Activated T-cell treated with anti-CD3 and anti-CD28 coated beads, Interleukin-2, amount 50 U/mL, for 72 hours (primary cell): ENCODE results near the gene SPAST. TPM values are rescaled to one million over a fixed set of nuclear protein-coding genes. Genes with fewer than 3 reads are reported as not detected.
A peak's percentile ranks its signal among the peaks of the same experiment; 100 is the strongest.
"Not testable (repeated sequence)": the region's sequence is repeated elsewhere in the genome, so short reads cannot be mapped to it uniquely, and the experiment has no call there.

Experiments used
- ATAC-seq, 2 donors: fragments of 150-1000 bp; cut with Tn5 transposase; replicated peaks in 1 of 2; 2 replicates each; pipeline ENCODE4 v1.10.0; 2021; ENCODE audit warnings: moderate library complexity in 2 of 2, mild to moderate bottlenecking in 1 of 2
- DNase-seq, 2 donors: peaks; one replicate each; pipeline ENCODE4 v3.0.0; 2021 to 2022; ENCODE audit warnings: mixed read lengths in 1 of 2
- H3K27ac Mint-ChIP-seq: one replicate; pipeline ENCODE4 v1.8.0; 2022; ENCODE audit warnings: mild to moderate bottlenecking, moderate library complexity, mixed read lengths
- H3K27me3 Mint-ChIP-seq: one replicate; pipeline ENCODE4 v1.8.0; 2022; ENCODE audit warnings: low read depth, mixed read lengths
- H3K36me3 Mint-ChIP-seq, 2 donors: one replicate each; pipeline ENCODE4 v1.8.0; 2022; ENCODE audit warnings: mixed read lengths in 2 of 2, mild to moderate bottlenecking in 1 of 2; ENCODE audit not compliant: insufficient read depth in 2 of 2
- H3K4me1 Mint-ChIP-seq: one replicate; pipeline ENCODE4 v1.8.0; 2022; ENCODE audit warnings: low read depth, mixed read lengths
- H3K4me3 Mint-ChIP-seq, 2 donors: one replicate each; pipeline ENCODE4 v1.8.0; 2022; ENCODE audit warnings: mild to moderate bottlenecking in 2 of 2, mixed read lengths in 2 of 2, moderate library complexity in 2 of 2
- H3K9me3 Mint-ChIP-seq, 2 donors: one replicate each; pipeline ENCODE4 v1.8.0; 2022; ENCODE audit warnings: mixed read lengths in 2 of 2
- total RNA-seq, 2 donors: library from RNA; stranded (reverse); gene quantifications; one replicate each; pipeline ENCODE4 v1.2.3, GENCODE V29; 2022

The SPAST gene
- 10 to 100 TPM; 24.8 to 28.6 TPM for total RNA-seq

GRCh38 chr2:32063310-32064020 is at the start of gene SPAST:
Gene SPAST, plus strand, starts transcription at chr2:32063556. Its CDS starts 276 bp downstream, at chr2:32063832.
- ATAC-seq (peak; percentile 95 to 96), DNase-seq (peak; percentile 98)
- peaks cover 34% of the 10 kb centered on the region for H3K4me1 Mint-ChIP-seq

GRCh38 chr2:32018789-32019482 is 44.4 kb upstream of the SPAST start:
- DNase-seq, H3K27ac Mint-ChIP-seq, H3K9me3 Mint-ChIP-seq, ATAC-seq, H3K4me1 Mint-ChIP-seq, H3K36me3 Mint-ChIP-seq, H3K27me3 Mint-ChIP-seq, H3K4me3 Mint-ChIP-seq: not testable (repeated sequence)

More at GRCh38 chr2:32063310-32064020, at the start of gene SPAST:
- Mint-ChIP-seq H3K9me3 (no peaks in the 10 kb centered on the region), H3K27ac (peak within 1 kb of the TSS; percentile 91), H3K36me3 (peaks cover 1 to 3% of the 10 kb centered on the region in 2 donors), H3K27me3 (no peaks in the 10 kb centered on the region), H3K4me3 (peak within 1 kb of the TSS; percentile 94 to 97)

- not testable (repeated sequence) for H3K27ac Mint-ChIP-seq, H3K9me3 Mint-ChIP-seq, H3K27me3 Mint-ChIP-seq, DNase-seq, ATAC-seq, H3K4me3 Mint-ChIP-seq
- Mint-ChIP-seq H3K4me1 (peaks cover 24% of the 10 kb centered on the region), H3K36me3 (peaks cover 0 to 14% of the 10 kb centered on the region in 2 donors)
Measured at GRCh38 chr2:32034198-32034887, 29.0 kb upstream of the SPAST start.

- peak; percentile 93 to 96 for ATAC-seq
- Mint-ChIP-seq H3K27me3 (no peaks in the 10 kb centered on the region), H3K4me1 (peaks cover 12% of the 10 kb centered on the region), H3K9me3 (no peaks in the 10 kb centered on the region), H3K36me3 (peaks cover 0 to 1% of the 10 kb centered on the region in 2 donors), H3K4me3 (peak within 1 kb of the TSS; percentile 88 to 95), H3K27ac (peak within 1 kb of the TSS; percentile 96)
- DNase-seq: peak; percentile 90 to 92
Measured at GRCh38 chr2:32039447-32040219, 23.7 kb upstream of the SPAST start, which contains the start of gene DPY30. Gene DPY30, minus strand, starts transcription at chr2:32039805. Its CDS starts 349 bp downstream, at chr2:32039456.

- Mint-ChIP-seq H3K27ac (no peak overlapping the region), H3K9me3 (no peaks in the 10 kb centered on the region), H3K4me1 (peaks cover 12% of the 10 kb centered on the region), H3K4me3 (no peak overlapping the region), H3K36me3 (no peaks in the 10 kb centered on the region), H3K27me3 (no peaks in the 10 kb centered on the region)
- no peak for DNase-seq
- ATAC-seq: no peak
Measured at GRCh38 chr2:32043561-32043960, 19.8 kb upstream of the SPAST start.

- Mint-ChIP-seq H3K36me3 (no peaks in the 10 kb centered on the region), H3K27me3 (no peaks in the 10 kb centered on the region), H3K27ac (no peak overlapping the region), H3K4me3 (no peak overlapping the region), H3K9me3 (no peaks in the 10 kb centered on the region), H3K4me1 (no peaks in the 10 kb centered on the region)
- ATAC-seq (no peak), DNase-seq (no peak)
Measured at GRCh38 chr2:32051836-32052439, 11.4 kb upstream of the SPAST start.

DNA sequence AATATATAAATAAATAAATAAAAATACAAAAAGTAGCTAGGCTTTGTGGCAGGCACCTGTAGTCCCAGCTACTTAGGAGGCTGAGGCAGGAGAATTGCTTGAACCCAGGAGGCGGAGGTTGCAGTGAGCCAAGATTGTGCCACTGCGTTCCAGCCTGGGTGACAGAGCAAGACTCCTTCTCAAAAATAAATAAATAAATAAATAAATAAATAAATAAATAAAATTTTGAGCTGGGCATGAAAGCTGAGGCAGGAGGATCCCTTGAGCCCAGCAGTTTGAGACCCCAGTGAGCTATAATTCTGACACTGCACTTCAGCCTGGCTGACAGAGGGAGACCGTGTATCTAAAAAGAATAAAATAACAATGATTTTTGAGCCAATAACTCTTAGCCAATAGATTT is 8.8 kb upstream of the SPAST start:
- H3K4me3 Mint-ChIP-seq, ATAC-seq, H3K36me3 Mint-ChIP-seq, H3K27me3 Mint-ChIP-seq, DNase-seq, H3K4me1 Mint-ChIP-seq, H3K9me3 Mint-ChIP-seq, H3K27ac Mint-ChIP-seq: not testable (repeated sequence)

DNA sequence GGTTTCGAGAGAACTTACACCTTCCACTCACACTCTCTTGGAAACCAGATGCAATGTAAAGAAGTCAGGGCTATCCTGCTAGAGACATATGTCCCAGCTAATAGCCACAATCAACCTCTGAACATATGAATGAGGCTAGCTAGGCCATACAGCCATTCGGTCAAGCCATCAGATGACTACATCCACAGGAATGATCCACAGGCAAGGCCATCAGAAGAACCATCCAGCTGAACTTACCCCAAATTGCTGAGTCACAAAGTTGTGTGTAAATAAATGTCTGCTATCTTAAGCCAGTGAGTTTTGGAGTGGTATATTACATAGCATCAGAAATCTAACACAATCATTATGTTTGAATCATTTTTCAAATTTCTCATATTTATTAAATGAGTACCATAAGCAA is 5.2 kb upstream of the SPAST start:
- H3K4me3 Mint-ChIP-seq: no peak overlapping the region

GRCh38 chr2:32060266-32060665 is 3.1 kb upstream of the SPAST start:
- peaks cover 17% of the 10 kb centered on the region for H3K4me1 Mint-ChIP-seq
- no peak overlapping the region for H3K4me3 Mint-ChIP-seq
- no peak for DNase-seq

More for the DNA sequence above, 5.2 kb upstream of the SPAST start:
- Mint-ChIP-seq H3K4me1 (peaks cover 9% of the 10 kb centered on the region), H3K9me3 (no peaks in the 10 kb centered on the region), H3K36me3 (peaks cover 0 to under 1% of the 10 kb centered on the region in 2 donors), H3K27ac (no peak overlapping the region), H3K27me3 (no peaks in the 10 kb centered on the region)
- DNase-seq (no peak), ATAC-seq (no peak)

GRCh38 chr2:32061430-32061829 is 1.9 kb upstream of the SPAST start:
- Mint-ChIP-seq H3K9me3 (no peaks in the 10 kb centered on the region), H3K36me3 (peaks cover 1 to 3% of the 10 kb centered on the region in 2 donors)
- DNase-seq: no peak

More at GRCh38 chr2:32060266-32060665, 3.1 kb upstream of the SPAST start:
- H3K27me3 Mint-ChIP-seq: no peaks in the 10 kb centered on the region
- ATAC-seq: no peak
- no peaks in the 10 kb centered on the region for H3K9me3 Mint-ChIP-seq
- no peak overlapping the region for H3K27ac Mint-ChIP-seq
- peaks cover 0 to 3% of the 10 kb centered on the region in 2 donors for H3K36me3 Mint-ChIP-seq

GRCh38 chr2:32061973-32062861 is 1.1 kb upstream of the SPAST start:
- peak overlapping the region; percentile 91 for H3K27ac Mint-ChIP-seq
- H3K4me3 Mint-ChIP-seq: peak overlapping the region; percentile 94 to 97
- H3K9me3 Mint-ChIP-seq: no peaks in the 10 kb centered on the region
- DNase-seq (peak in 1 of 2 donors; percentile 7), ATAC-seq (no peak)
- peaks cover 32% of the 10 kb centered on the region for H3K4me1 Mint-ChIP-seq
- H3K36me3 Mint-ChIP-seq: peaks cover 1 to 3% of the 10 kb centered on the region in 2 donors
- H3K27me3 Mint-ChIP-seq: no peaks in the 10 kb centered on the region

More at GRCh38 chr2:32061430-32061829, 1.9 kb upstream of the SPAST start:
- Mint-ChIP-seq H3K27ac (no peak overlapping the region), H3K27me3 (no peaks in the 10 kb centered on the region), H3K4me1 (peaks cover 27% of the 10 kb centered on the region), H3K4me3 (peak overlapping the region in 1 of 2 donors; percentile 97)
- ATAC-seq: no peak
